Measurements from ENCODE around the gene NTN1. TPM values are rescaled to one million over a fixed set of nuclear protein-coding genes. Genes with fewer than 3 reads are reported as not detected.

The NTN1 gene
- total and polyA plus RNA-seq, 8 donors = 2.0 to 12.9 (median 9.0) TPM

DNA sequence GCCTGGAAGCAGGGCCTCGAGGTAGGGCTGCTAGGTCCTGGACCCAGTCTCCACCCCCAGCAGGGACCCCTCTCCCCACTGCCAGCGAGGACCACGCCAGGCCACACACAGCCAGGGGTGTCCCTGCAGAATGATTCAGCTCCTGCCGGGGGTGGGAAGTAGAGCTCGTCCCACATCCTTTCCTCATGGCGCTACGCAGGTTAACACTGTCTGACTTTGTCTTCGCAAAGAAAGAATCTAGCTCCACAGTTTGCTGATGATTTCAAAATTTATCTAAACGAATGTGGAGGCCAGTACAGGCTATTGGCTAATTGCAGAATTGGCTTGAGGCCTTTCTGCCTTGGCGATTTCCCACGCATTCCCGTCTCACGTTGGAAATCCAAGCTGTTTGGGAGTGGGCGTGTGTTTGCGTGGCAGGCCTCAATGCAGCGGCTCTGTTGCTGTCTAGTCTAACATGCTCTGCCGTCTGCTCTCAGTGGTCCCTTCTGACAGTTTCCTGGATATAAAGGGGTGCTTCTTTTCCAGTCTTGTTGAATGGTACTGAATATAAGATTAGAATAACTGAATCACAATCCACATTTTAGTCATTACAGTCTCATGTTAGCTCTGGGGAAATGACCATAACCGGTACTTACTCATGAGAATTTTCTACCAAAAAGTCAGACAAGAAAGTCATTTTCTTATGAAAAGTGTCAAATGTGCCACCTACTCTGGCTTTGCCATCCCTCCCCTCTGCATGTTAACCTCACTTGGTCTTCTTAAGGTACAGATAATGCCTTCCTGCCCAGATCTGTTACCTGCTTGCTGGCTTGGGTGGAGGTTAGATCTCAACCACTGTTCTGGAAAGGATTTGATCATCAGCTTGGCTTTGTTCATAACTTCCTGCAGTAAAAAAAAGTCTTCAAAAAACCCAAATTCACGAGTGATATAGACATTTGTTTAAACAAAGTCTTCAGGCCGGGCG lies 252.4 kb downstream of the NTN1 start:
- Histone ChIP-seq H3K4me1 (no peaks in the 10 kb centered on the region), H3K27me3 (no peaks in the 10 kb centered on the region), H3K27ac (peak overlapping the region in 1 of 2 donors; percentile 30), H3K4me3 (no peak overlapping the region), H3K9me3 (no peaks in the 10 kb centered on the region), H3K36me3 (no peaks in the 10 kb centered on the region)
- TF ChIP-seq, protein P1, sequence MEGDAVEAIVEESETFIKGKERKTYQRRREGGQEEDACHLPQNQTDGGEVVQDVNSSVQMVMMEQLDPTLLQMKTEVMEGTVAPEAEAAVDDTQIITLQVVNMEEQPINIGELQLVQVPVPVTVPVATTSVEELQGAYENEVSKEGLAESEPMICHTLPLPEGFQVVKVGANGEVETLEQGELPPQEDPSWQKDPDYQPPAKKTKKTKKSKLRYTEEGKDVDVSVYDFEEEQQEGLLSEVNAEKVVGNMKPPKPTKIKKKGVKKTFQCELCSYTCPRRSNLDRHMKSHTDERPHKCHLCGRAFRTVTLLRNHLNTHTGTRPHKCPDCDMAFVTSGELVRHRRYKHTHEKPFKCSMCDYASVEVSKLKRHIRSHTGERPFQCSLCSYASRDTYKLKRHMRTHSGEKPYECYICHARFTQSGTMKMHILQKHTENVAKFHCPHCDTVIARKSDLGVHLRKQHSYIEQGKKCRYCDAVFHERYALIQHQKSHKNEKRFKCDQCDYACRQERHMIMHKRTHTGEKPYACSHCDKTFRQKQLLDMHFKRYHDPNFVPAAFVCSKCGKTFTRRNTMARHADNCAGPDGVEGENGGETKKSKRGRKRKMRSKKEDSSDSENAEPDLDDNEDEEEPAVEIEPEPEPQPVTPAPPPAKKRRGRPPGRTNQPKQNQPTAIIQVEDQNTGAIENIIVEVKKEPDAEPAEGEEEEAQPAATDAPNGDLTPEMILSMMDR (IDR thresholded peaks at IDR 0.05) = no peak
- intact Hi-C loops (cut with DNase I) = no loop called here
- ATAC-seq = peak; percentile 44
- DNase-seq = peak in 1 of 4 donors; percentile 37

DNA sequence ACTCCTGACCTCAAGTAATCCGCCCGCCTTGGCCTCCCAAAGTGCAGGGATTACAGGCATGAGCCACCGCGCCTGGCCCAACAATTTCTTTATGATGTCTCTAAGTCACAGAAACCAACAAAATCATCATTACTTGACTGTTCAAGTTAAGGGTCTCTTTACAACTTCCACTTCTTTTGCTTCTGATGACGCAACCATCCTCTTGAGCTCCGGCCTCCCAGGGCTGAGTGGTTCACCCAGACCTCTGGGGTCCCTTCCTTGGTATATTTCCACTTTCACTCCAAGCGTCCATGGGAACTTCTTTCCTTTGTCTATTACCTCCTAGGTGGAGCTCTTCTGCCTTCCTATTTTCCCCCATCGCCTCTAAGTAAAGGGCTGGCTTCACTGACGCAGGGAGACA lies 253.7 kb downstream of the NTN1 start:
- Histone ChIP-seq H3K36me3 (no peaks in the 10 kb centered on the region), H3K9me3 (no peaks in the 10 kb centered on the region), H3K27me3 (no peaks in the 10 kb centered on the region), H3K27ac (no peak overlapping the region), H3K4me3 (no peak overlapping the region), H3K4me1 (no peaks in the 10 kb centered on the region)
- intact Hi-C loops (cut with DNase I) = no loop called here
- DNase-seq = no peak
- TF ChIP-seq, protein P1 (IDR thresholded peaks at IDR 0.05) = no peak
- ATAC-seq = no peak

DNA sequence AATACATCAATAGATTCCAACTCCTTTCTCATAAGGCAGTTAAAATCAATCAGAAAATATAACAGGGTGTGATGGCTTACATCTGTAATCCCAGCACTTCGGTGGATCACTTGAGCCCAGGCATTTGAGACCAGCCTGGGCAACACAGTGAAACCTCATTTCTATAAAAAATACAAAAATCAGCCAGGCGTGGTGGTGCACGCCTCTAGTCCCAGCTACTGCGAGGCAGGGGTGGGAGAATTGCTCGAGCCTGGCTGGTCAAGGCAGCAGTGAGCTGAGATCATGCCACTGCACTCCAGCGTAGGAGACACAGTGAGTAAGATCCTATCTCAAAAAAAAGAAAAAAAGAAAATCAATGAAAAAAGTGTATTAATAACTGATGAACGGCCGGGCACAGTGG lies 258.6 kb downstream of the NTN1 start:
- Histone ChIP-seq H3K9me3 (no peaks in the 10 kb centered on the region), H3K4me3 (no peak overlapping the region), H3K27me3 (no peaks in the 10 kb centered on the region), H3K27ac (no peak overlapping the region), H3K36me3 (no peaks in the 10 kb centered on the region), H3K4me1 (no peaks in the 10 kb centered on the region)
- intact Hi-C loops (cut with DNase I) = no loop called here
- ATAC-seq = no peak
- DNase-seq = no peak
- TF ChIP-seq, protein P1 (IDR thresholded peaks at IDR 0.05) = no peak

DNA sequence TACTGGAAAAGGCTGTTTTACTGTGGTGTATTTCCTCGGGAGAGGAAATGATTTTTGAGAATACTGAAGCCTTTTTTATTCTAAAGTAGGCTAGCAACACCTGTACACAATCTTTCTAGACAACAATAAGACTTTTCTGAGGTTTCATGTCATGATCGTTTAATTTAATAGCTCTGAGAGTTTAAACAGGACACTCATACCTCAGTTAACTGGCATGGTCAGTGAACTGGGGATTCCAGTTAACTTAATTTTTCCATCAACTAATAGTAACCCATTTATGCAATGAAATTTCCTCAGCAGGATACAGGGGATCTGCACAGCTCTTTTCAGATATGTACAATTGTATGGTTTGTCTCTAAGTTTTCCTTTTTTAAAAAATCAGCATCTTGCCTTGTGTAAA lies 262.6 kb downstream of the NTN1 start:
- no peaks in the 10 kb centered on the region for H3K27me3 ChIP-seq
- H3K9me3 ChIP-seq = no peaks in the 10 kb centered on the region
- H3K4me3 ChIP-seq = no peak overlapping the region
- H3K36me3 ChIP-seq = no peaks in the 10 kb centered on the region
- DNase-seq (no peak), ATAC-seq (no peak)
- intact Hi-C loops (cut with DNase I) = no loop called here
- TF ChIP-seq, protein P1 (IDR thresholded peaks at IDR 0.05) = no peak
- no peaks in the 10 kb centered on the region for H3K4me1 ChIP-seq
- no peak overlapping the region for H3K27ac ChIP-seq

DNA sequence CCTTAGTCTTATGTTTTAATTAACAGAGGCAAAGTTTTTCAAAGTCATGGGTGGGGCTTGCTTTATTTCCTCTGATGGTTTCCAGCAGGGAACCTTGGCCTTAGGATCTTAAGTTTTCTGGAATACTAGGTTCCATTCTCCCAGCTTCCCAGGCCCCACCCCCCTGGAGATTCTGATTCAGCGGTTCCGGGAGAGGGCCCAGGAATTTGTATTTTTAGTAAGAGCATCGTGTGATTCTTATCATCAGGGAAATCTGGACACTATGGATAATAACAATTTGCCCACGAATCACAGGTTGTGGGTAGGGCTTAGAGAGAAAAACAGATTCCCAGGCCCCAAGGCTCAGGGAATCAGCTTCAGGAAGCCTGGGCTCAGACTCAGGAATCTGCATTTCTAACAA lies 263.6 kb downstream of the NTN1 start:
- Histone ChIP-seq H3K27ac (no peak overlapping the region), H3K27me3 (no peaks in the 10 kb centered on the region), H3K4me1 (peaks cover 0 to under 1% of the 10 kb centered on the region in 2 donors), H3K9me3 (no peaks in the 10 kb centered on the region), H3K36me3 (no peaks in the 10 kb centered on the region), H3K4me3 (no peak overlapping the region)
- intact Hi-C loops (cut with DNase I) = no loop called here
- DNase-seq (no peak), ATAC-seq (no peak)
- TF ChIP-seq, protein P1 (IDR thresholded peaks at IDR 0.05) = no peak
